PC-3 (cell line): ENCODE data around the gene SCML1. TPM values are rescaled to one million over a fixed set of nuclear protein-coding genes. Genes with fewer than 3 reads are reported as not detected.

Experiments used
- ATAC-seq: fragments of 200-7000 bp; cut with Tn5 transposase; 2 replicates; pipeline ENCODE4 v1.9.1; 2020; ENCODE audit warnings: mild to moderate bottlenecking, moderate library complexity
- BruUV-seq: library from RNA; stranded (reverse); fragments of 400-500 nt; replicated peaks from 2 replicates; lab custom pipeline; 2021; lab: Mats Ljungman, UMichigan
- CTCF ChIA-PET: fragments of 300-600 bp; sonication (Branson Sonifier 250); formaldehyde crosslinking; loops from one replicate; lab custom pipeline; 2022; ENCODE audit warnings: antibody characterized with exemption; lab: Charles Lee
- POLR2A ChIA-PET: fragments of 300-600 bp; sonication (Branson Sonifier 250); formaldehyde crosslinking; loops from one replicate; lab custom pipeline; 2022; ENCODE audit warnings: antibody characterized with exemption; ENCODE audit not compliant: unreplicated experiment; lab: Charles Lee
- DNase-seq: peaks from one replicate; pipeline ENCODE4 v3.0.0-alpha.2; 2015
- H2AFZ ChIP-seq: fragments of 300-600 bp; sonication (generic); 2 replicates; pipeline ENCODE4 v1.6.0; 2016; ENCODE audit warnings: antibody characterized with exemption, low read length
- H3F3A ChIP-seq: fragments of 300-600 bp; sonication (generic); one replicate; pipeline ENCODE4 v1.6.0; 2017; ENCODE audit warnings: antibody characterized with exemption, low read length, control low read depth, mild to moderate bottlenecking; ENCODE audit not compliant: unreplicated experiment
- H3K27ac ChIP-seq: fragments of 300-600 bp; sonication (generic); 2 replicates; pipeline ENCODE4 v1.5.1; 2016; ENCODE audit warnings: mild to moderate bottlenecking, low read length
- H3K27me3 ChIP-seq: fragments of 300-600 bp; sonication (generic); 2 replicates; pipeline ENCODE4 v1.6.1; 2016; ENCODE audit warnings: low read length, mixed read lengths
- H3K36me3 ChIP-seq: fragments of 300-600 bp; sonication (generic); 2 replicates; pipeline ENCODE4 v1.6.1; 2016; ENCODE audit warnings: low read depth, mixed run types, low read length, mixed read lengths
- H3K4me1 ChIP-seq: fragments of 300-600 bp; sonication (generic); 2 replicates; pipeline ENCODE4 v1.5.1; 2016; ENCODE audit warnings: low read length; ENCODE audit not compliant: insufficient read depth
- H3K4me2 ChIP-seq: fragments of 300-600 bp; sonication (generic); 2 replicates; pipeline ENCODE4 v1.6.0; 2016; ENCODE audit warnings: low read length
- H3K4me3 ChIP-seq: fragments of 300-600 bp; sonication (generic); 2 replicates; pipeline ENCODE4 v1.5.1; 2016; ENCODE audit warnings: mild to moderate bottlenecking, low read length, mixed read lengths
- H3K79me2 ChIP-seq: fragments of 300-600 bp; sonication (generic); 2 replicates; pipeline ENCODE4 v1.6.1; 2017; ENCODE audit warnings: low read length, mixed read lengths
- H3K9ac ChIP-seq: fragments of 300-600 bp; sonication (generic); 2 replicates; pipeline ENCODE4 v1.6.0; 2016; ENCODE audit warnings: mild to moderate bottlenecking, low read length
- H3K9me2 ChIP-seq: fragments of 300-600 bp; sonication (generic); replicated peaks from 2 replicates; pipeline ENCODE4 v1.6.1; 2016; ENCODE audit warnings: mixed run types, low read length, mixed read lengths
- H3K9me3 ChIP-seq: fragments of 300-600 bp; sonication (generic); 2 replicates; pipeline ENCODE4 v1.6.1; 2016; ENCODE audit warnings: low read length, mixed read lengths
- H4K20me1 ChIP-seq: fragments of 300-600 bp; sonication (generic); 2 replicates; pipeline ENCODE4 v1.6.1; 2016; ENCODE audit warnings: low read length, mixed read lengths
- EZH2 ChIP-seq: fragments of 300-600 bp; sonication (generic); IDR thresholded peaks from one replicate; pipeline ENCODE4 v1.6.1; 2017; ENCODE audit warnings: antibody characterized with exemption, mild to moderate bottlenecking, low read length; ENCODE audit not compliant: unreplicated experiment
- EZH2phosphoT487 ChIP-seq: fragments of 300-600 bp; sonication (generic); IDR thresholded peaks from 2 replicates; pipeline ENCODE4 v1.6.1; 2018; ENCODE audit warnings: mild to moderate bottlenecking, antibody characterized with exemption, low read length, borderline replicate concordance
- intact Hi-C: fragments of 100-400 bp; cut with micrococcal nuclease; formaldehyde crosslinking; loops from 2 replicates; pipeline ENCODE4 v1.9.0; 2023
- total RNA-seq: library from RNA; depleted of rRNA; stranded (reverse); fragments of >200 nt; gene quantifications from 2 replicates; pipeline ENCODE4 v1.2.3, GENCODE V29; 2014
- TF ChIP-seq, protein P1 (sequence below): fragments of 300-600 bp; sonication (generic); conservative IDR thresholded peaks from 2 replicates; pipeline ENCODE4 v1.5.1; 2017; ENCODE audit warnings: antibody characterized with exemption, low read depth, mild to moderate bottlenecking, low read length

The SCML1 gene
- total RNA-seq, 1 experiment from 2014 or later: 13.0 TPM

- TF ChIP-seq EZH2phosphoT487 (no peak), EZH2 (no peak)
- TF ChIP-seq, protein P1, sequence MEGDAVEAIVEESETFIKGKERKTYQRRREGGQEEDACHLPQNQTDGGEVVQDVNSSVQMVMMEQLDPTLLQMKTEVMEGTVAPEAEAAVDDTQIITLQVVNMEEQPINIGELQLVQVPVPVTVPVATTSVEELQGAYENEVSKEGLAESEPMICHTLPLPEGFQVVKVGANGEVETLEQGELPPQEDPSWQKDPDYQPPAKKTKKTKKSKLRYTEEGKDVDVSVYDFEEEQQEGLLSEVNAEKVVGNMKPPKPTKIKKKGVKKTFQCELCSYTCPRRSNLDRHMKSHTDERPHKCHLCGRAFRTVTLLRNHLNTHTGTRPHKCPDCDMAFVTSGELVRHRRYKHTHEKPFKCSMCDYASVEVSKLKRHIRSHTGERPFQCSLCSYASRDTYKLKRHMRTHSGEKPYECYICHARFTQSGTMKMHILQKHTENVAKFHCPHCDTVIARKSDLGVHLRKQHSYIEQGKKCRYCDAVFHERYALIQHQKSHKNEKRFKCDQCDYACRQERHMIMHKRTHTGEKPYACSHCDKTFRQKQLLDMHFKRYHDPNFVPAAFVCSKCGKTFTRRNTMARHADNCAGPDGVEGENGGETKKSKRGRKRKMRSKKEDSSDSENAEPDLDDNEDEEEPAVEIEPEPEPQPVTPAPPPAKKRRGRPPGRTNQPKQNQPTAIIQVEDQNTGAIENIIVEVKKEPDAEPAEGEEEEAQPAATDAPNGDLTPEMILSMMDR: no peak
- POLR2A ChIA-PET: no interaction called here
- H3K36me3 ChIP-seq: no peaks in the 10 kb centered on the region
These were observed 21.1 kb downstream of the SCML1 start for GRCh38 chrX:17758382-17758781.

GRCh38 chrX:17759990-17760389 is 22.7 kb downstream of the SCML1 start:
- no peaks in the 10 kb centered on the region for H3F3A ChIP-seq
- ATAC-seq (no peak), DNase-seq (no peak)
- H4K20me1 ChIP-seq: no peaks in the 10 kb centered on the region
- H3K9ac ChIP-seq: no peak overlapping the region
- H3K79me2 ChIP-seq: no peaks in the 10 kb centered on the region
- intact Hi-C loops: no loop called here
- POLR2A ChIA-PET: no interaction called here
- no peaks in the 10 kb centered on the region for H3K9me2 ChIP-seq
- H3K4me3 ChIP-seq: no peak overlapping the region
- no peak overlapping the region for H3K4me2 ChIP-seq
- TF ChIP-seq EZH2phosphoT487: no peak
- TF ChIP-seq EZH2: no peak
- TF ChIP-seq, protein P1: no peak
- no peaks in the 10 kb centered on the region for H3K27me3 ChIP-seq
- CTCF ChIA-PET: no interaction called here
- no peaks in the 10 kb centered on the region for H3K9me3 ChIP-seq
- no peak overlapping the region for H2AFZ ChIP-seq
- no peaks in the 10 kb centered on the region for H3K4me1 ChIP-seq
- BruUV-seq: no TSS peak
- no peaks in the 10 kb centered on the region for H3K36me3 ChIP-seq
- no peak overlapping the region for H3K27ac ChIP-seq

More at GRCh38 chrX:17758382-17758781, 21.1 kb downstream of the SCML1 start:
- CTCF ChIA-PET: no interaction called here
- Histone ChIP-seq H4K20me1 (no peaks in the 10 kb centered on the region), H3K9me3 (no peaks in the 10 kb centered on the region), H3K9ac (no peak overlapping the region), H3K4me3 (no peak overlapping the region), H3K4me2 (no peak overlapping the region), H3K27me3 (no peaks in the 10 kb centered on the region), H3F3A (no peaks in the 10 kb centered on the region), H2AFZ (no peak overlapping the region), H3K9me2 (no peaks in the 10 kb centered on the region), H3K79me2 (no peaks in the 10 kb centered on the region), H3K27ac (no peak overlapping the region), H3K4me1 (no peaks in the 10 kb centered on the region)
- BruUV-seq: no TSS peak
- intact Hi-C loops: no loop called here
- ATAC-seq (no peak), DNase-seq (no peak)

- Histone ChIP-seq H3K36me3 (no peaks in the 10 kb centered on the region), H3K9me3 (no peaks in the 10 kb centered on the region), H2AFZ (no peak overlapping the region), H3K27me3 (peaks cover 23% of the 10 kb centered on the region), H3K9me2 (no peaks in the 10 kb centered on the region), H3K4me2 (no peak overlapping the region), H3K27ac (no peak overlapping the region), H4K20me1 (no peaks in the 10 kb centered on the region), H3F3A (no peaks in the 10 kb centered on the region), H3K4me3 (no peak overlapping the region), H3K9ac (no peak overlapping the region), H3K79me2 (no peaks in the 10 kb centered on the region), H3K4me1 (no peaks in the 10 kb centered on the region)
- ATAC-seq: no peak
- no peak for DNase-seq
- POLR2A ChIA-PET: no interaction called here
- CTCF ChIA-PET: no interaction called here
- TF ChIP-seq, protein P1: no peak
- TF ChIP-seq EZH2phosphoT487: no peak
- TF ChIP-seq EZH2: no peak
- BruUV-seq: no TSS peak
- intact Hi-C loops: no loop called here
These were observed 30.4 kb downstream of the SCML1 start for GRCh38 chrX:17767734-17768133.
